ENCODE data around the gene CERS6.

DNA sequence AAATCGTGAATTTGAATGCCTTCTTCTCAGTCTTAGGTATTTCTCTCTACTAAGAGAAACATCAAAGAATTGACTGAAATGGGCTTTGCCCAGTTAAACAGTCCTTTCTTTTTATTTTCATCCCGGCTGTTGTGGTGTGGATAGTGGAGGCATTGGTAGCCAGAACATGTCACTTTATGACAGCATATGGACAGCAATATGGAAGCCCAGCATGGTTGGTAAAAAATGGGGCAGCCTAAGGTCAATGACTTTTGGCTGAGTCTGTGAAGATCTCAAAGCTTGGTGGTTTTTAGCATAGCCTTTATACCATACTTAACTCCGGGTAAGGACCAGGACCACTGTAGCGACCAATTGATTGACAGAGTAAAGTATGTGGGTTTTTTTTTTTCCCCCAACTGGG, 3.2 kb downstream of the CERS6 start:
- TF ChIP-seq, protein P1, sequence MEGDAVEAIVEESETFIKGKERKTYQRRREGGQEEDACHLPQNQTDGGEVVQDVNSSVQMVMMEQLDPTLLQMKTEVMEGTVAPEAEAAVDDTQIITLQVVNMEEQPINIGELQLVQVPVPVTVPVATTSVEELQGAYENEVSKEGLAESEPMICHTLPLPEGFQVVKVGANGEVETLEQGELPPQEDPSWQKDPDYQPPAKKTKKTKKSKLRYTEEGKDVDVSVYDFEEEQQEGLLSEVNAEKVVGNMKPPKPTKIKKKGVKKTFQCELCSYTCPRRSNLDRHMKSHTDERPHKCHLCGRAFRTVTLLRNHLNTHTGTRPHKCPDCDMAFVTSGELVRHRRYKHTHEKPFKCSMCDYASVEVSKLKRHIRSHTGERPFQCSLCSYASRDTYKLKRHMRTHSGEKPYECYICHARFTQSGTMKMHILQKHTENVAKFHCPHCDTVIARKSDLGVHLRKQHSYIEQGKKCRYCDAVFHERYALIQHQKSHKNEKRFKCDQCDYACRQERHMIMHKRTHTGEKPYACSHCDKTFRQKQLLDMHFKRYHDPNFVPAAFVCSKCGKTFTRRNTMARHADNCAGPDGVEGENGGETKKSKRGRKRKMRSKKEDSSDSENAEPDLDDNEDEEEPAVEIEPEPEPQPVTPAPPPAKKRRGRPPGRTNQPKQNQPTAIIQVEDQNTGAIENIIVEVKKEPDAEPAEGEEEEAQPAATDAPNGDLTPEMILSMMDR (conservative IDR thresholded peaks at IDR 0.05), result no peak
- TF ChIP-seq EZH2 (IDR thresholded peaks at IDR 0.05; ENCODE audit: low read depth), result no peak
